ENCODE measurements around the gene IL19.

The IL19 gene

GRCh38 chr1:206793620-206794019 is 23.0 kb downstream of the IL19 start:
- Histone ChIP-seq H3K4me3 (ENCODE audit: low read length, poor library complexity, severe bottlenecking) (no peak overlapping the region), H3K27me3 (ENCODE audit: insufficient read depth, low read length, poor library complexity, severe bottlenecking) (no peaks in the 10 kb centered on the region), H2AFZ (ENCODE audit: low read length) (no peak overlapping the region), H3K9me3 (ENCODE audit: insufficient read depth, low read depth, low read length) (no peaks in the 10 kb centered on the region), H3F3A (ENCODE audit: low read depth) (no peaks in the 10 kb centered on the region), H3K36me3 (ENCODE audit: insufficient read depth, low read length) (no peaks in the 10 kb centered on the region), H4K20me1 (ENCODE audit: insufficient read depth, low read length, poor library complexity, severe bottlenecking) (no peaks in the 10 kb centered on the region), H3K4me1 (ENCODE audit: insufficient read depth, low read length, poor library complexity, severe bottlenecking) (peaks cover 74% of the 10 kb centered on the region), H3K4me2 (ENCODE audit: low read depth, low read length, poor library complexity, severe bottlenecking) (no peak overlapping the region), H3K9me2 (replicated peaks; ENCODE audit: low read depth, low read length) (no peaks in the 10 kb centered on the region), H3K79me2 (ENCODE audit: insufficient read depth, low read length) (no peaks in the 10 kb centered on the region), H3K9ac (ENCODE audit: low read depth, low read length, poor library complexity, severe bottlenecking) (no peak overlapping the region)
- no peak for TF ChIP-seq EZH2phosphoT487 (IDR thresholded peaks at IDR 0.05; ENCODE audit: borderline replicate concordance)
- TF ChIP-seq, protein P1, sequence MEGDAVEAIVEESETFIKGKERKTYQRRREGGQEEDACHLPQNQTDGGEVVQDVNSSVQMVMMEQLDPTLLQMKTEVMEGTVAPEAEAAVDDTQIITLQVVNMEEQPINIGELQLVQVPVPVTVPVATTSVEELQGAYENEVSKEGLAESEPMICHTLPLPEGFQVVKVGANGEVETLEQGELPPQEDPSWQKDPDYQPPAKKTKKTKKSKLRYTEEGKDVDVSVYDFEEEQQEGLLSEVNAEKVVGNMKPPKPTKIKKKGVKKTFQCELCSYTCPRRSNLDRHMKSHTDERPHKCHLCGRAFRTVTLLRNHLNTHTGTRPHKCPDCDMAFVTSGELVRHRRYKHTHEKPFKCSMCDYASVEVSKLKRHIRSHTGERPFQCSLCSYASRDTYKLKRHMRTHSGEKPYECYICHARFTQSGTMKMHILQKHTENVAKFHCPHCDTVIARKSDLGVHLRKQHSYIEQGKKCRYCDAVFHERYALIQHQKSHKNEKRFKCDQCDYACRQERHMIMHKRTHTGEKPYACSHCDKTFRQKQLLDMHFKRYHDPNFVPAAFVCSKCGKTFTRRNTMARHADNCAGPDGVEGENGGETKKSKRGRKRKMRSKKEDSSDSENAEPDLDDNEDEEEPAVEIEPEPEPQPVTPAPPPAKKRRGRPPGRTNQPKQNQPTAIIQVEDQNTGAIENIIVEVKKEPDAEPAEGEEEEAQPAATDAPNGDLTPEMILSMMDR (conservative IDR thresholded peaks at IDR 0.05; ENCODE audit: low read length) = no peak

- TF ChIP-seq, protein P1 (conservative IDR thresholded peaks at IDR 0.05; ENCODE audit: low read length) = no peak
- no peak for TF ChIP-seq EZH2phosphoT487 (IDR thresholded peaks at IDR 0.05; ENCODE audit: borderline replicate concordance)
- Histone ChIP-seq H2AFZ (ENCODE audit: low read length) (peak overlapping the region; percentile 37; the same call in 1 of the 2 replicates), H3K9me3 (ENCODE audit: insufficient read depth, low read depth, low read length) (no peaks in the 10 kb centered on the region), H3K36me3 (ENCODE audit: insufficient read depth, low read length) (no peaks in the 10 kb centered on the region), H3K4me2 (ENCODE audit: low read depth, low read length, poor library complexity, severe bottlenecking) (no peak overlapping the region), H3K27me3 (ENCODE audit: insufficient read depth, low read length, poor library complexity, severe bottlenecking) (no peaks in the 10 kb centered on the region), H3K9me2 (replicated peaks; ENCODE audit: low read depth, low read length) (no peaks in the 10 kb centered on the region), H3K4me1 (ENCODE audit: insufficient read depth, low read length, poor library complexity, severe bottlenecking) (peaks cover 81% of the 10 kb centered on the region), H3K4me3 (ENCODE audit: low read length, poor library complexity, severe bottlenecking) (no peak overlapping the region), H4K20me1 (ENCODE audit: insufficient read depth, low read length, poor library complexity, severe bottlenecking) (no peaks in the 10 kb centered on the region), H3K79me2 (ENCODE audit: insufficient read depth, low read length) (no peaks in the 10 kb centered on the region), H3F3A (ENCODE audit: low read depth) (no peaks in the 10 kb centered on the region), H3K9ac (ENCODE audit: low read depth, low read length, poor library complexity, severe bottlenecking) (no peak overlapping the region)
Observed at GRCh38 chr1:206794294-206794908, 23.8 kb downstream of the IL19 start.

- H3K9ac ChIP-seq (ENCODE audit: low read depth, low read length, poor library complexity, severe bottlenecking) = no peak overlapping the region
- H3K4me3 ChIP-seq (ENCODE audit: low read length, poor library complexity, severe bottlenecking) = no peak overlapping the region
- H3K27me3 ChIP-seq (ENCODE audit: insufficient read depth, low read length, poor library complexity, severe bottlenecking) = no peaks in the 10 kb centered on the region
- no peak overlapping the region for H3K4me2 ChIP-seq (ENCODE audit: low read depth, low read length, poor library complexity, severe bottlenecking)
- H3K4me1 ChIP-seq (ENCODE audit: insufficient read depth, low read length, poor library complexity, severe bottlenecking) = peaks cover 81% of the 10 kb centered on the region
- H2AFZ ChIP-seq (ENCODE audit: low read length) = no peak overlapping the region
- H3K9me3 ChIP-seq (ENCODE audit: insufficient read depth, low read depth, low read length) = no peaks in the 10 kb centered on the region
- TF ChIP-seq, protein P1 (conservative IDR thresholded peaks at IDR 0.05; ENCODE audit: low read length) = no peak
- TF ChIP-seq EZH2phosphoT487 (IDR thresholded peaks at IDR 0.05; ENCODE audit: borderline replicate concordance) = no peak
- H3F3A ChIP-seq (ENCODE audit: low read depth) = no peaks in the 10 kb centered on the region
- no peaks in the 10 kb centered on the region for H3K79me2 ChIP-seq (ENCODE audit: insufficient read depth, low read length)
- H3K9me2 ChIP-seq (replicated peaks; ENCODE audit: low read depth, low read length) = no peaks in the 10 kb centered on the region
- H4K20me1 ChIP-seq (ENCODE audit: insufficient read depth, low read length, poor library complexity, severe bottlenecking) = no peaks in the 10 kb centered on the region
- no peaks in the 10 kb centered on the region for H3K36me3 ChIP-seq (ENCODE audit: insufficient read depth, low read length)
Observed at GRCh38 chr1:206796116-206796515, 25.5 kb downstream of the IL19 start.

Data from Loucy (cell line).